ENCODE measurements around the gene CLEC2D. TPM values are rescaled to one million over a fixed set of nuclear protein-coding genes. Genes with fewer than 3 reads are reported as not detected.

Gene CLEC2D
- total RNA-seq, result 10 to 100 TPM in 1 of 4 donors, 1 to 10 TPM in 3; 6.4 to 18.6 (median 8.8) TPM
- polyA plus RNA-seq, result 10 to 100 TPM in 1 of 3 donors, 1 to 10 TPM in 1, under 1 TPM in 1; 0.69 to 24.0 (median 1.2) TPM

- TF ChIP-seq CTCF (IDR thresholded peaks at IDR 0.05) (no peak), POLR2A (IDR thresholded peaks at IDR 0.05) (no peak)
- Histone ChIP-seq H3K9me3 (no peaks in the 10 kb centered on the region), H3K4me3 (no peak within 1 kb of the TSS), H3K36me3 (peaks cover 0 to 9% (median 0%) of the 10 kb centered on the region in 4 donors), H3K27me3 (no peaks in the 10 kb centered on the region), H3K4me1 (peaks cover 0 to 32% (median 9%) of the 10 kb centered on the region in 4 donors), H3K27ac (peak within 1 kb of the TSS in 1 of 4 donors; percentile 35)
- WGBS, 2 donors, result 50 to 85% methylated on average over 4 of the region's 4 CpGs
- intact Hi-C loops (cut with DNase I), result no loop called here
- DNase-seq, result no peak
These were observed at the start of gene CLEC2D for GRCh38 chr12:9669534-9669933. Gene CLEC2D (plus strand): TSS chr12:9669713. CDS start chr12:9669735, 22 bp downstream.

- H3K9me3 ChIP-seq, result peaks cover 0 to 5% (median 0%) of the 10 kb centered on the region in 4 donors
- no peak for TF ChIP-seq POLR2AphosphoS5 (IDR thresholded peaks at IDR 0.05)
- no peak for TF ChIP-seq CTCF (IDR thresholded peaks at IDR 0.05)
- TF ChIP-seq EP300 (IDR thresholded peaks at IDR 0.05), result no peak
- no peak for TF ChIP-seq POLR2A (IDR thresholded peaks at IDR 0.05)
- intact Hi-C loops (cut with DNase I), result no loop called here
- H3K4me3 ChIP-seq, result no peak overlapping the region
- no peak for DNase-seq
- 96 to 99% methylated on average over 3 of the region's 3 CpGs for WGBS, 2 donors
- H3K27me3 ChIP-seq, result no peaks in the 10 kb centered on the region
- H3K4me1 ChIP-seq, result no peaks in the 10 kb centered on the region
- no peaks in the 10 kb centered on the region for H3K36me3 ChIP-seq
- H3K27ac ChIP-seq, result no peak overlapping the region
These were observed 44.5 kb upstream of the CLEC2D start for GRCh38 chr12:9625019-9625418.

GRCh38 chr12:9626291-9626690 is 43.2 kb upstream of the CLEC2D start:
- Histone ChIP-seq H3K9me3 (peaks cover 0 to 5% (median 0%) of the 10 kb centered on the region in 4 donors), H3K27me3 (no peaks in the 10 kb centered on the region), H3K4me1 (no peaks in the 10 kb centered on the region), H3K4me3 (no peak overlapping the region), H3K27ac (no peak overlapping the region), H3K36me3 (no peaks in the 10 kb centered on the region)
- DNase-seq, result no peak
- intact Hi-C loops (cut with DNase I), result no loop called here
- TF ChIP-seq POLR2AphosphoS5 (IDR thresholded peaks at IDR 0.05) (no peak), EP300 (IDR thresholded peaks at IDR 0.05) (no peak), POLR2A (IDR thresholded peaks at IDR 0.05) (no peak), CTCF (IDR thresholded peaks at IDR 0.05) (no peak)

- intact Hi-C loops (cut with DNase I), result no loop called here
- DNase-seq, result no peak
- no peaks in the 10 kb centered on the region for H3K36me3 ChIP-seq
- TF ChIP-seq EP300 (IDR thresholded peaks at IDR 0.05) (no peak), POLR2AphosphoS5 (IDR thresholded peaks at IDR 0.05) (no peak), POLR2A (IDR thresholded peaks at IDR 0.05) (no peak), CTCF (IDR thresholded peaks at IDR 0.05) (no peak)
- no peaks in the 10 kb centered on the region for H3K4me1 ChIP-seq
- no peak overlapping the region for H3K27ac ChIP-seq
- no peak overlapping the region for H3K4me3 ChIP-seq
- peaks cover 0 to 5% (median 0%) of the 10 kb centered on the region in 4 donors for H3K9me3 ChIP-seq
- H3K27me3 ChIP-seq, result no peaks in the 10 kb centered on the region
- WGBS, 2 donors, result 69 to 92% methylated on average over 2 of the region's 2 CpGs
These were observed 42.7 kb upstream of the CLEC2D start for GRCh38 chr12:9626821-9627220.

GRCh38 chr12:9632766-9633165 is 36.7 kb upstream of the CLEC2D start:
- H3K4me3 ChIP-seq, result no peak overlapping the region
- 94 to 96% methylated on average over 13 of the region's 13 CpGs for WGBS, 2 donors
- no peak overlapping the region for H3K27ac ChIP-seq
- intact Hi-C loops (cut with DNase I), result loop anchor here (10.0 kb wide), 1 partner anchor 72 kb away; no protein-coding TSS in a partner anchor
- H3K4me1 ChIP-seq, result no peaks in the 10 kb centered on the region
- H3K9me3 ChIP-seq, result no peaks in the 10 kb centered on the region
- no peaks in the 10 kb centered on the region for H3K27me3 ChIP-seq
- DNase-seq, result no peak
- H3K36me3 ChIP-seq, result no peaks in the 10 kb centered on the region
- TF ChIP-seq POLR2A (IDR thresholded peaks at IDR 0.05) (no peak), EP300 (IDR thresholded peaks at IDR 0.05) (no peak), CTCF (IDR thresholded peaks at IDR 0.05) (no peak), POLR2AphosphoS5 (IDR thresholded peaks at IDR 0.05) (no peak)

Measured in sigmoid colon (tissue), 7 donors.